Measurements from ENCODE around the gene BAIAP2L1. TPM values are rescaled to one million over a fixed set of nuclear protein-coding genes. Genes with fewer than 3 reads are reported as not detected.

The BAIAP2L1 gene
- total RNA-seq, 4 donors from 2014 or later, result 1.0 to 4.3 (median 2.1) TPM; not detected in 1

GRCh38 chr7:98357751-98358161 is 43.1 kb downstream of the BAIAP2L1 start:
- no peaks in the 10 kb centered on the region for H3K36me3 ChIP-seq
- intact Hi-C loops (cut with DNase I; ENCODE audit: low total_unique reads), result no loop called here
- peak; percentile 22 to 30 for DNase-seq
- no peaks in the 10 kb centered on the region for H3K9me3 ChIP-seq
- no peaks in the 10 kb centered on the region for H3K4me1 ChIP-seq
- H3K4me3 ChIP-seq, result no peak overlapping the region
- H3K27ac ChIP-seq, result peak overlapping the region in 1 of 2 donors; percentile 19
- H3K27me3 ChIP-seq, result no peaks in the 10 kb centered on the region
- TF ChIP-seq POLR2A (IDR thresholded peaks at IDR 0.05), result no peak
- TF ChIP-seq CTCF (IDR thresholded peaks at IDR 0.05), result no peak

- H3K27me3 ChIP-seq, result no peaks in the 10 kb centered on the region
- no peak overlapping the region for H3K27ac ChIP-seq
- no peaks in the 10 kb centered on the region for H3K4me1 ChIP-seq
- H3K4me3 ChIP-seq, result no peak overlapping the region
- intact Hi-C loops (cut with DNase I; ENCODE audit: low total_unique reads), result no loop called here
- no peak for DNase-seq
- TF ChIP-seq CTCF (IDR thresholded peaks at IDR 0.05) (no peak), POLR2A (IDR thresholded peaks at IDR 0.05) (no peak)
- H3K9me3 ChIP-seq, result no peaks in the 10 kb centered on the region
- no peaks in the 10 kb centered on the region for H3K36me3 ChIP-seq
Observed at GRCh38 chr7:98355250-98355538, 45.7 kb downstream of the BAIAP2L1 start.

- Histone ChIP-seq H3K27ac (no peak overlapping the region), H3K4me3 (no peak overlapping the region)
Observed at GRCh38 chr7:98354511-98355249, 46.2 kb downstream of the BAIAP2L1 start.

GRCh38 chr7:98354052-98354451 is 46.8 kb downstream of the BAIAP2L1 start:
- intact Hi-C loops (cut with DNase I; ENCODE audit: low total_unique reads), result no loop called here
- TF ChIP-seq POLR2A (IDR thresholded peaks at IDR 0.05) (no peak), CTCF (IDR thresholded peaks at IDR 0.05) (no peak)
- no peak overlapping the region for H3K27ac ChIP-seq
- no peak overlapping the region for H3K4me3 ChIP-seq
- DNase-seq, result no peak
- no peaks in the 10 kb centered on the region for H3K27me3 ChIP-seq
- no peaks in the 10 kb centered on the region for H3K4me1 ChIP-seq
- H3K36me3 ChIP-seq, result no peaks in the 10 kb centered on the region
- H3K9me3 ChIP-seq, result no peaks in the 10 kb centered on the region

More at GRCh38 chr7:98354511-98355249, 46.2 kb downstream of the BAIAP2L1 start:
- TF ChIP-seq CTCF (IDR thresholded peaks at IDR 0.05) (no peak), POLR2A (IDR thresholded peaks at IDR 0.05) (no peak)
- no peak for DNase-seq
- no peaks in the 10 kb centered on the region for H3K4me1 ChIP-seq
- H3K36me3 ChIP-seq, result no peaks in the 10 kb centered on the region
- H3K27me3 ChIP-seq, result no peaks in the 10 kb centered on the region
- intact Hi-C loops (cut with DNase I; ENCODE audit: low total_unique reads), result no loop called here
- no peaks in the 10 kb centered on the region for H3K9me3 ChIP-seq

GRCh38 chr7:98352621-98353020 is 48.3 kb downstream of the BAIAP2L1 start:
- intact Hi-C loops (cut with DNase I; ENCODE audit: low total_unique reads), result no loop called here
- Histone ChIP-seq H3K36me3 (no peaks in the 10 kb centered on the region), H3K27ac (no peak overlapping the region), H3K27me3 (no peaks in the 10 kb centered on the region), H3K9me3 (no peaks in the 10 kb centered on the region), H3K4me1 (no peaks in the 10 kb centered on the region), H3K4me3 (no peak overlapping the region)
- no peak for DNase-seq
- TF ChIP-seq POLR2A (IDR thresholded peaks at IDR 0.05) (no peak), CTCF (IDR thresholded peaks at IDR 0.05) (no peak)

Data from uterus (tissue), 4 donors.